RPMI7951 (cell line): ENCODE results near the gene IWS1. TPM values are rescaled to one million over a fixed set of nuclear protein-coding genes. Genes with fewer than 3 reads are reported as not detected.
"Not testable (repeated sequence)": the region's sequence is repeated elsewhere in the genome, so short reads cannot be mapped to it uniquely, and the experiment has no call there.

Experiments used
- DNase-seq: peaks from one replicate; pipeline ENCODE4 v3.0.0-alpha.2; 2012; ENCODE audit warnings: low read depth
- total RNA-seq: library from RNA; depleted of rRNA; stranded (reverse); fragments of >200 nt; shearing (Covaris generic); gene quantifications from 2 replicates; pipeline ENCODE4 v1.2.3, GENCODE V29; 2014

Gene IWS1
- total RNA-seq, 1 experiment from 2014 or later, result 53.9 TPM

- no peak for DNase-seq
Observed at GRCh38 chr2:127560931-127561280, 34.6 kb upstream of the IWS1 start.

GRCh38 chr2:127560201-127560930 is 34.1 kb upstream of the IWS1 start:
- peak; percentile 77 for DNase-seq

- no peak for DNase-seq
Observed at GRCh38 chr2:127559454-127559853, 33.2 kb upstream of the IWS1 start.

GRCh38 chr2:127558911-127559310 is 32.6 kb upstream of the IWS1 start:
- no peak for DNase-seq

GRCh38 chr2:127552846-127553245 is 26.6 kb upstream of the IWS1 start:
- no peak for DNase-seq

GRCh38 chr2:127552336-127552735 is 26.0 kb upstream of the IWS1 start:
- DNase-seq, result no peak

- DNase-seq, result no peak
Observed at GRCh38 chr2:127551221-127551930, 25.1 kb upstream of the IWS1 start.

GRCh38 chr2:127546797-127547196 is 20.5 kb upstream of the IWS1 start:
- no peak for DNase-seq

- DNase-seq, result no peak
Observed at GRCh38 chr2:127545796-127546195, 19.5 kb upstream of the IWS1 start.

GRCh38 chr2:127545189-127545588 is 18.9 kb upstream of the IWS1 start:
- DNase-seq, result no peak

GRCh38 chr2:127543013-127543501 is 16.8 kb upstream of the IWS1 start:
- DNase-seq, result not testable (repeated sequence)

- no peak for DNase-seq
Observed at GRCh38 chr2:127542231-127542630, 15.9 kb upstream of the IWS1 start.

- no peak for DNase-seq
Observed at GRCh38 chr2:127541809-127542208, 15.5 kb upstream of the IWS1 start.

GRCh38 chr2:127537644-127538043 is 11.4 kb upstream of the IWS1 start:
- DNase-seq, result no peak

GRCh38 chr2:127536707-127537541 is 10.6 kb upstream of the IWS1 start:
- DNase-seq, result no peak

GRCh38 chr2:127535918-127536317 is 9.6 kb upstream of the IWS1 start:
- DNase-seq, result no peak

GRCh38 chr2:127535422-127535901 is 9.2 kb upstream of the IWS1 start, which contains the start of gene MYO7B:
Gene MYO7B (plus strand): TSS chr2:127535683. CDS start chr2:127559723, 24,040 bp downstream.
- no peak for DNase-seq

GRCh38 chr2:127532296-127532695 is 6.0 kb upstream of the IWS1 start:
- no peak for DNase-seq

GRCh38 chr2:127531221-127531648 is 4.9 kb upstream of the IWS1 start:
- DNase-seq, result peak; percentile 44

GRCh38 chr2:127530245-127531140 is 4.2 kb upstream of the IWS1 start:
- DNase-seq, result peak; percentile 82

- not testable (repeated sequence) for DNase-seq
Observed at GRCh38 chr2:127529416-127529815, 3.1 kb upstream of the IWS1 start.
